PC-3 (cell line): ENCODE measurements around the gene OR5AP2.

Source experiments
- EZH2 ChIP-seq: fragments of 300-600 bp; sonication (generic); IDR thresholded peaks from one replicate; pipeline ENCODE4 v1.6.1; 2017; ENCODE audit warnings: antibody characterized with exemption, mild to moderate bottlenecking, low read length; ENCODE audit not compliant: unreplicated experiment
- TF ChIP-seq, protein P1 (sequence below): fragments of 300-600 bp; sonication (generic); conservative IDR thresholded peaks from 2 replicates; pipeline ENCODE4 v1.5.1; 2017; ENCODE audit warnings: antibody characterized with exemption, low read depth, mild to moderate bottlenecking, low read length

DNA sequence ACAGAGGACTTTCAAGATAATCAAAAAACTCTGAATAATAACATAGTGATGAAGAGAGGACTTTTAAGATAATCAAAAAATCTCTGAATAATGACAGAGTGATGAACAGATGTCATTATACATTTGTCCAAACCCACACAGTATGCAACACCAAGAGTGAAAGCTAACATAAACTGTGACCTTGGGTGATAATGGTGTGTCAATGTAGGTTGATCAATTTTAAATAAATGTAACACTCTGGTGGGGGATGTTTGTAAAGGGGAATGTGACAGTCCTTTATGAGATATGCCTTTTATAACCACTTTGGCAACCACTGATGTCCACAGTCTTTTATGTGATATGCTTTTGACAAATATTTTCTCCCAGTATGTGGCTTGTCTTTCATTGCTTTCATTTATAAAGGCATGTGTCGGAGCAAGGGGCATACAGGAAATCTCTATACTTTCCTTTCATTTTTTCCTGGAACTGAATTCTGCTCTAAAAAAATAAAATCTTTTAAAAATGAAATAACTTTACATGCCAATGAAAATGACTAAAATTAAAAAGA lies 46.4 kb upstream of the OR5AP2 start:
- TF ChIP-seq, protein P1, sequence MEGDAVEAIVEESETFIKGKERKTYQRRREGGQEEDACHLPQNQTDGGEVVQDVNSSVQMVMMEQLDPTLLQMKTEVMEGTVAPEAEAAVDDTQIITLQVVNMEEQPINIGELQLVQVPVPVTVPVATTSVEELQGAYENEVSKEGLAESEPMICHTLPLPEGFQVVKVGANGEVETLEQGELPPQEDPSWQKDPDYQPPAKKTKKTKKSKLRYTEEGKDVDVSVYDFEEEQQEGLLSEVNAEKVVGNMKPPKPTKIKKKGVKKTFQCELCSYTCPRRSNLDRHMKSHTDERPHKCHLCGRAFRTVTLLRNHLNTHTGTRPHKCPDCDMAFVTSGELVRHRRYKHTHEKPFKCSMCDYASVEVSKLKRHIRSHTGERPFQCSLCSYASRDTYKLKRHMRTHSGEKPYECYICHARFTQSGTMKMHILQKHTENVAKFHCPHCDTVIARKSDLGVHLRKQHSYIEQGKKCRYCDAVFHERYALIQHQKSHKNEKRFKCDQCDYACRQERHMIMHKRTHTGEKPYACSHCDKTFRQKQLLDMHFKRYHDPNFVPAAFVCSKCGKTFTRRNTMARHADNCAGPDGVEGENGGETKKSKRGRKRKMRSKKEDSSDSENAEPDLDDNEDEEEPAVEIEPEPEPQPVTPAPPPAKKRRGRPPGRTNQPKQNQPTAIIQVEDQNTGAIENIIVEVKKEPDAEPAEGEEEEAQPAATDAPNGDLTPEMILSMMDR, result no peak
- TF ChIP-seq EZH2, result no peak
